GM12891 (cell line): ENCODE data around the gene LYPD4.

Experiments
- DNase-seq: peaks from one replicate; pipeline ENCODE4 v3.0.0; 2011; ENCODE audit warnings: low spot score; ENCODE audit not compliant: insufficient read length
- FAIRE-seq: peaks from 2 replicates; lab custom pipeline; 2011; peaks lifted over from hg19 to GRCh38; lab: Jason Lieb, UNC
- PAX5 ChIP-seq: IDR thresholded peaks from 2 replicates; pipeline ENCODE4 v1.6.1; 2011; ENCODE audit warnings: low read length, moderate library complexity, mild to moderate bottlenecking; ENCODE audit not compliant: insufficient read depth, severe bottlenecking
- POLR2A ChIP-seq: IDR thresholded peaks from 2 replicates; pipeline ENCODE4 v1.6.1; 2011; ENCODE audit warnings: low read depth, low read length, control low read depth
- POLR2AphosphoS5 ChIP-seq: IDR thresholded peaks from 2 replicates; pipeline ENCODE4 v1.6.1; 2011; ENCODE audit warnings: low read depth, low read length, control low read depth
- POU2F2 ChIP-seq: IDR thresholded peaks from 2 replicates; pipeline ENCODE4 v1.6.1; 2011; ENCODE audit warnings: low read depth, mild to moderate bottlenecking, control low read depth, low read length, moderate library complexity
- SPI1 ChIP-seq: IDR thresholded peaks from 2 replicates; pipeline ENCODE4 v1.6.1; 2011; ENCODE audit warnings: low read depth, low read length, control low read depth
- TAF1 ChIP-seq: IDR thresholded peaks from 2 replicates; pipeline ENCODE4 v1.6.1; 2011; ENCODE audit warnings: low read depth, low read length, control low read depth

LYPD4 gene

DNA sequence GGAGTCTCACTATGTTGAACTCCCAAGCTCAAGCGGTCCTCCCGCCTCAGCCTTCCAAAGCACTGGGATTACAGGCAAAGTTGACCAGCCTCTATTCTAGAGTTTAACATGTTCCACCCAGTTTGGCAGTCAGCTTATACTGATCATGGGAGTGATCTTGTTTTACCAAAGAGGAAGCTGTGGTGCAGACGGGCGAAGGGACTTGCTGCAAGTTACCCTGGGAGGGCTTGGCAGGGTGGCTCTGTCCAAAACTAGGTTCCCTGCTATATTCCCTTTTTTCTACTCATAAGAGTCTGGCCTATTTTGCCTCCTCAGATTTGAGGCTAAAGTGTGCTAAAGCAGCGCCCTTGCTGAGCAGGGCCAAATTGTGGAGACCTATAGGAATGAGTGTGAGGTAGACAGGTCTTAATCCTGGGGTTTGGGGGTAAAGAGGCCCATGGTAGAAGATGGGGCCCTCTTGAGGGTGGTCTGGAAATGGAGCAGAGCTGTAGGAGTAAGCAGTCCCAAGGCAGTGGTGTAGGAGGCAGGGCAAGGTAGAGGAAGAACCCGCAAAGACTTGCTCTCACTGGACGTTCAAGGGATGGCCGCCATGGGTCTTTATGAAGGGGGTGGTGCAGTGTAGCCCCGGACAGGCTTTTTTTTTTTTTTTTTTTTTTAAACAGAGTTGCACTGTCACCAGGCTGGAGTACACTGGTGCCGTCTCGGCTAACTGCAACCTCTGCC lies 18.9 kb upstream of the LYPD4 start:
- FAIRE-seq (no peak), DNase-seq (no peak)
- TF ChIP-seq SPI1: no peak
- no peak for TF ChIP-seq POU2F2
- TF ChIP-seq POLR2A: no peak; the same call in 1 of the 2 replicates
- no peak for TF ChIP-seq TAF1
- TF ChIP-seq PAX5: no peak
- TF ChIP-seq POLR2AphosphoS5: no peak

DNA sequence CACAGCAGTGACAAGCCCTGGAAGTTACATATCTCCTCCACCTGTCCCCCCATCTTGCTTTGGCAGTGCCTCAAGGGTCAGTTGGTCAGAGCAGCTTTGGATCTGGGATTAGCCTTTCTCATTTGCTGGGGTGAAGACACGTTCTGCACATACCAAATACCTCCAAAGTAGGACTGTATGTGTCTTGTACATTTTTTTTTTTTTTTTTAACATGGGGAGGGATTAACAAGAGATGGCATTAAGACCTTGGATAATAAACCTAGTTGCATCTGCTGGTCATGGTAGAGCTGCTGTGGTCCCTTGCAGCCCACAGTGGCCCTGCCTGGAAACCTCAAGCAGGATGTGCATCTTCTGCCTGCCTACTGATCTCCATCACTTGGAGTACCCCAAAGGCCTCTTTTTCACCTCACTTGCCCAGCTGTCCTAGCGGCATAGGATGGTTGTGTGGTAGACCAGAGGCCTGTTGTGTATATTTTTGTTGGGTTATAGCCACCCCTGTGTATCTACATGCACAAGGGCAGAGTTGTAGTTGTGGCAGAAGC lies 18.0 kb upstream of the LYPD4 start:
- TF ChIP-seq TAF1: no peak
- no peak for TF ChIP-seq SPI1
- TF ChIP-seq POLR2AphosphoS5: no peak
- TF ChIP-seq PAX5: no peak
- TF ChIP-seq POLR2A: no peak
- TF ChIP-seq POU2F2: no peak
- no peak for FAIRE-seq
- no peak for DNase-seq

DNA sequence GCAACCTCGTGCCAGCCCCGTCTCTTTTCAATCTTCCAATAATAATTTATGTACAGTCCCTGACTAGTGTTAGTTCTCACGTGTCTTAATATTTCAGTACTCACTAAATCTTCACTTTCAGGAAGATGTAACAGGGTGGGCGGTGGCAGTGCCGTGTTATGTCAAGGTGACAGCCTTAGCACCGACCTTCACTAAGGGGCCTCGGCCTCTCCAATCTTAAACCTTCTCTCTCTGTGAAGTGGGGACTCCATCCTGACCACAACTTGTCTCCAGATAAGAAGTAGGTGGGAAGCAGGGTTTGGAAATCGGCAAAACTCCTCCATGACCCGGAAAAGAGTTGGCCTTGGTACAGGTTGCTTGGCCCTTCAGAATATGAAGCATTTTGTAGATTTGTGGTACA lies 17.4 kb upstream of the LYPD4 start:
- no peak for FAIRE-seq
- TF ChIP-seq POLR2AphosphoS5 (no peak), PAX5 (no peak), POLR2A (no peak; the same call in 1 of the 2 replicates), TAF1 (no peak)
- no peak for DNase-seq

DNA sequence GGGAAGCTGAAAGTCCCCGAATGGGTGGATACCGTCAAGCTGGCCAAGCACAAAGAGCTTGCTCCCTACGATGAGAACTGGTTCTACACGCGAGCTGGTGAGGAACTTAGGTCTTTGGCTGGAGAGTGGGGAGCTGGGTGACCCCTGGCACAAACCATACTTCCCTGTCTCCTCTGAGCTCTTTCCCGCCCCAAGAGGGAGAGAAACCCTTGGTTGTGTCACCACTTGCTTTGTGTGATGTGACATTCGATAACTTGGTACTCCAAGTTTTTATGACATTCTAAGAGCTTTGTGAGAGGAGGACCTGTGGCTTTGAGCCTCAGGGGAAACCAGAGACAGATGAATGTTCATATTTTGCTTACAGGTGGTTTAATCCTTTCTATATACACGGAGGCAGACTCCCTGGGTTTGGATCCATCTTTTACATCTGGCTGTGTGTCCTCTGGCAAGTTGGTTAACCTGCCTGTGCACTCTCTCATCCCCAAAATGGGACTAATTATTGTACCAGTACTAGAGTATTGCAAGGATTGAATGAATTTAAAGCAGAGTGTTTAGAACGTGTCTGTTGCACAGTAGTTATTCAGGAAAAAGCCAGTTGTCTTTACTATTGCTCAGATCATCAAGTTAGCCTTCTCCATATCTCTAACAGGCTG lies 16.8 kb upstream of the LYPD4 start:
- TF ChIP-seq PAX5 (no peak), POU2F2 (no peak), SPI1 (no peak), TAF1 (no peak; the same call in 1 of the 2 replicates), POLR2AphosphoS5 (no peak), POLR2A (no peak; the same call in 1 of the 2 replicates)
- peak; percentile 50 for FAIRE-seq
- no peak for DNase-seq

DNA sequence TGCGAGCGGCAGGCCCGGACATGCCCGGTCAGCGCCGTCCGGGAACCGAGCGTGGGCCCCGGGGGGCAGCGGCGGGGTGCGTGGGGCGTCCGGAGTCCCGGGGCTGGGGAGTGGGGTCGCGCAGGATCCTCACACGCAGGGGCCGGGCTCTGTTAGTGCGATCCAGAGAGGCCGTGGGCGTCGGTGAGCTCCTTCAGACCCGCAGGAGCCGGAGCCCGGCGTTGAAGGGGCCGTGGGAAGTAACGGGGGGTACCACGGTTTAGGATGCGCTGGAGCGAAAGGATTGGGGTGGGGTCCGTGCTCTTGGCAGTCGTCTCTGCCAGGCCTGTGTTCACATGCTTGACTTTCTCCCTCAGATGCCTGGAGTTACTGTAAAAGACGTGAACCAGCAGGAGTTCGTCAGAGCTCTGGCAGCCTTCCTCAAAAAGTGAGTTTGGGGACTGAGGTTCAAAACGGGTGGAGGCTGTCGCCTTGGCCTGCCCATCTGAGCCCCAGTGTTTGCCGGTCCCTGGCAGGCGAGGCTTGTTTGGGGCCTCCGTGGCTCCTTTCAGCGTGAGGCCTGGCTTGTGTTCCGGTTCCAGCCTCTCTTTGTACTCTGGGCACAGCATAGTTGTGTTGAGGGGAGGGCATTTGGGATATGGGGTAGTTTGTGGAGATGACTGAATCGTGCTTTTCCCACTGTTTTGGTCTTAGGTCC lies 16.1 kb upstream of the LYPD4 start:
- DNase-seq (no peak), FAIRE-seq (peak; percentile 47)
- TF ChIP-seq POLR2AphosphoS5 (peak; percentile 29), SPI1 (no peak)

DNA sequence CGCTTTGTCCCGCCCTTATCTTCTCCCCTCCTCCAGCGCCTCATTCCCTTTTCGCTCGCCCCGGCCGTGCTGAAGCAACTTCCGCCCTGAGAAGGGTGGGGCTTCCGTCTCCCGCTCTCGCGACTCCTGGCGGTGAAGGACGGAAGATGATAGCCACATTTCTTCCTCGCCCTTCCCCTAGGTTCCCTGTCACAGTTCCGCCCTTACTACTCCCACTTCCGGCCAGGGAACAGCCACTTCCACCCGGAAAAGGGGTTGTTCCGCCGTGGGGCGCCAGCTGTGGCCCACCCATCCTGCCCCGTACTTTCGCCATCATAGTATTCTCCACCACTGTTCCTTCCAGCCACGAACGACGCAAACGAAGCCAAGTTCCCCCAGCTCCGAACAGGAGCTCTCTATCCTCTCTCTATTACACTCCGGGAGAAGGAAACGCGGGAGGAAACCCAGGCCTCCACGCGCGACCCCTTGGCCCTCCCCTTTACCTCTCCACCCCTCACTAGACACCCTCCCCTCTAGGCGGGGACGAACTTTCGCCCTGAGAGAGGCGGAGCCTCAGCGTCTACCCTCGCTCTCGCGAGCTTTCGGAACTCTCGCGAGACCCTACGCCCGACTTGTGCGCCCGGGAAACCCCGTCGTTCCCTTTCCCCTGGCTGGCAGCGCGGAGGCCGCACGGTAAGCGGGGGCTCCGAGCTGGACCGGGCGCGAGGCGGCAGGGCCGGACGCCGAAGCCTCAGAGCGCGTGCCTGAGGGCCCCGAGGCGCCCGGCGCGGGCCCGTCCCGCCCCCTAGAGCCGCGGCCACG lies 15.3 kb upstream of the LYPD4 start, which contains the start of gene RPS19:
RPS19 (plus strand) TSS at position 638 of the 801 bp plus-strand sequence. CDS start 520 bp downstream, outside the sequence.
- peak; percentile 93 for DNase-seq
- peak; percentile 99 for FAIRE-seq
- TF ChIP-seq POU2F2: peak; percentile 56
- peak; percentile 75 for TF ChIP-seq SPI1
- no peak for TF ChIP-seq PAX5
- peak; percentile 98 for TF ChIP-seq POLR2AphosphoS5
- TF ChIP-seq POLR2A: peak; percentile 89
- peak; percentile 96 for TF ChIP-seq TAF1

DNA sequence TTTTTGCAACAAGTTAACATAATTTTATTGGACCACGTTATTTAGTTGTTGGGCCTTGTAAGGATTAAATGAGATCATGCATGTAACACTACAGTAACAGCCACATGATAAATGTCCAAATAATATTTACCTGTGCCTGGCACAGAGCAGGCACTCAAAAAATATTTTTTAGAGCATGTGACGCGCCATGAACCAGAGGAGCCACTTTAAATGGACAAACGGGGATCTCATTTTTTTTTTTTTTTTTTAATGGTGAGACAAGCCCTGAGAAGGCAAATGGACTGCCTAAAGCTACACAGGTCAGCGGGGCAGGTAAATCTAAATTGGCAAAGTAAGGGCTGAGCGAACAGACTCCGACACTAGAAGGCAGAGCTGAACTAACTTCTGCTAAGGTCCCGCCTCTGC lies 14.7 kb upstream of the LYPD4 start:
- no peak for DNase-seq
- no peak for TF ChIP-seq POLR2AphosphoS5
- no peak for TF ChIP-seq TAF1
- no peak for TF ChIP-seq POLR2A
- TF ChIP-seq POU2F2: no peak
- no peak for TF ChIP-seq SPI1
- TF ChIP-seq PAX5: no peak
- FAIRE-seq: no peak

DNA sequence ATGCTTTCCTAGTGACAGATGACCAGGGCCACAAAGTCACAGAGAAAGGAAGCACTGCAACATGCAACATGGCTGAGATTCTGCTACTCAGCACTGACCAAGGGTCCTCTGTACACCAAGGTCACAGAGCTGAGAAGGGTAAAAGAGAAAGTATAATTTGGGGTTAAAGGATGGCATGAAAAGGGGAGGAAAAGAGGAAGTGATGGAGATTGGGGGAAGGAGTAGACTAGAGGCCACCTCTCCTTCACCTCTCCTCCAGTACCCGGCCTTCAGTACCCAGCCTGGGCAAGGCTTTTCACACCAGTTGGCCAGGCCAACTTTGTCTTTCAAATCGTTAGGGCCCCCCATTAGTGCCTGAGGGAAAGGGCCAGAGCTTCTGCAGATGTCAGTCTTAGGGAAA lies 9.3 kb upstream of the LYPD4 start:
- DNase-seq (no peak), FAIRE-seq (no peak)
- TF ChIP-seq SPI1 (peak; percentile 64), TAF1 (no peak)

DNA sequence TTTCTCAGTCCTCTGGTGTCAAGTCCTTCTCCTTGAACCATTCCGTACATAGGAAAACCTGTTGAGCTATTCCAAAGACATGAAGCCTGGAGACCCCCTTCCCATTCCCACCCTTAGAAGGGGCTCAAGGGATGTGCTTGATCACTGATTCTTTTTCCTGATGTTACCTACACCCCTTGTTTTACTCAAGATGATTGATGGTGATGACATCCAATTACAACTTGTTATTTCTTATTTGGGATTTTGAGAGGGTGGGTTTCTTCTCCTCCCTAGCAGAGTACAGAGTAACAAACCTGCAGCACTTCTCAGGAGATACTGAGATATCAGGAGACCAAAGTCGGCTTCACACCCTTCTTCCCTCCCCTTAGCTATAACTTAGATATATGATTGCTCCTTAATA lies 8.9 kb upstream of the LYPD4 start:
- FAIRE-seq (no peak), DNase-seq (no peak)
- TF ChIP-seq SPI1 (no peak), PAX5 (no peak), POLR2AphosphoS5 (no peak), TAF1 (no peak), POU2F2 (no peak), POLR2A (no peak)
